ENCODE results near the gene POLR3H.

The POLR3H gene

DNA sequence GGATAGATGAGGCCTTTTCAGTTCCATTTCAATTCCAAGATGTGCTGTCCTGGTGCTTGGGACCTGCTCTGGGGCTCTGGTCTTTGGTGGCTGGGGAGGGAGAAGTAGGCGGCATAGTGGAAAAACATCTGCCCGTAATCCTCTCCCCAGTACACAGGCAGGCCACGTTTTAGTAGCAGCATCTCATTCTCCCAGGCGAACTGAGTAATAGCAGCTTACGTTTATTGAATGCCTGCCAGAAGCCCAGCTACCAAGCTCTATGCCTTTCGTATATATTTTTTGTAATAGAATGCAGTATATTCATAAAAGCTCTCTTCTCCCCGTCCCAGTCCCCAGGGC is 63.9 kb downstream of the POLR3H start:
- DNase-seq = no peak

GRCh38 chr22:41479671-41480396 is 64.4 kb downstream of the POLR3H start:
- DNase-seq = no peak

- DNase-seq = no peak
Measured at GRCh38 chr22:41478891-41479521, 65.3 kb downstream of the POLR3H start.

DNA sequence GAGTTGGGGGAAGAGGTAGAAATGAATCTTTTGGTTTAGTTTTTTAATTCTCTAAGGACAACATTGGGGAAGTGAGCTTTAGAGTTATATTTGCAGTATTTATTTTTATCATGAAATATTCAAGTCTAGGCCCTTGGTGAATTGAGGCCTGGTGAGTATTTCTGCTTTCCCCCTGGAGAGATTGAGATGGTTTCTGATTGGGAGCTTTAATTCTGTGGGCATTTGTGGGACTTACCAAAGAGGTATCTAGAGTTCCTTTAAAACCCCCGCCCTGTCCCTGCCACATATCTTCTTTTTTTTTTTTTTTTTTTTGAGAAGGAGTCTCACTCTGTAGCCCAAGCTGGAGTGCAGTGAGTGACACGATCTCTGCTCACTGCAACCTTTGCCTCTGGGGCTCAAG is 65.8 kb downstream of the POLR3H start:
- DNase-seq = no peak

Measured in stimulated activated CD4-positive, alpha-beta T cell treated with anti-CD3 and anti-CD28 coated beads, Interleukin-15, amount 100 ng/mL, for 24 hours (primary cell).